HFFc6 (cell line): ENCODE results near the gene DSG4. TPM values are rescaled to one million over a fixed set of nuclear protein-coding genes. Genes with fewer than 3 reads are reported as not detected.

Experiments used
- DNase-seq: peaks from one replicate; pipeline ENCODE4 v3.0.0-alpha.2; 2018
- H3K27ac Mint-ChIP-seq: 2 replicates; pipeline ENCODE4 v1.8.0; 2020; ENCODE audit warnings: mild to moderate bottlenecking, mixed read lengths
- H3K27me3 Mint-ChIP-seq: 2 replicates; pipeline ENCODE4 v1.8.0; 2021; ENCODE audit warnings: mild to moderate bottlenecking, moderate library complexity, mixed read lengths; ENCODE audit not compliant: insufficient read depth
- H3K36me3 Mint-ChIP-seq: 2 replicates; pipeline ENCODE4 v1.8.0; 2021; ENCODE audit warnings: low read depth, mixed read lengths
- H3K4me1 Mint-ChIP-seq: 2 replicates; pipeline ENCODE4 v1.8.0; 2020; ENCODE audit warnings: low read depth, mixed read lengths
- H3K4me3 Mint-ChIP-seq: 2 replicates; pipeline ENCODE4 v1.8.0; 2020; ENCODE audit warnings: mild to moderate bottlenecking, moderate library complexity, mixed read lengths
- H3K9me3 Mint-ChIP-seq: 2 replicates; pipeline ENCODE4 v1.8.0; 2020; ENCODE audit warnings: mild to moderate bottlenecking, mixed read lengths
- total RNA-seq, 6 experiments: library from RNA; stranded (reverse); fragmentation: NEBNext Ultra II Directional; extraction: Animal tissue kit (Norgen Biotek cat#: 25700); gene quantifications; 2 replicates in 1 of 6; 3 replicates in 5 of 6; pipeline ENCODE4 v1.2.3, GENCODE V29; 2021
- TF ChIP-seq, protein P1 (sequence below): fragments of 200-600 bp; sonication (generic); IDR thresholded peaks from 2 replicates; pipeline ENCODE4 v1.5.0; 2021; ENCODE audit warnings: antibody characterized with exemption, mild to moderate bottlenecking

DSG4 gene
- total RNA-seq, 6 experiments from 2014 or later = not detected

DNA sequence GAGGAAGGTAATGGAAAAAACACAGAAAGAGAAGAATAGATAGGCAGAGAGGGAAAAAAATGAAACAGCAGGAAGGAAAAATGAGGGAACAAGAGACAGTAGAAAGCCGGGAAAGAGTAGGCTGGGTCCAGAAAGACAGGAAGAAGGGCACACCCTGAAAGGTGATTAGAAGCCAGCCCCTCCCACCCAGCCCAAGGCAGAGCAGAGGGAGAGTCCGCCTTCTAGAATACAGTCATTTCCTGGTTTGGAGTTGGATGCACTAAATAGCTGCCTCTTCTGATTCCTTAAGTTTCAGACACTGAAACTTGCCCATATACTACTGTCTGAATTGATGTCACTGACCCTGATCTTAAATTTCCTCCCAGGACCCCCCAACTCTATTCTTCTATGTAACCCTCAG lies 53.0 kb downstream of the DSG4 start:
- H3K4me1 Mint-ChIP-seq = no peaks in the 10 kb centered on the region
- no peak overlapping the region for H3K4me3 Mint-ChIP-seq
- H3K27ac Mint-ChIP-seq = no peak overlapping the region
- peaks cover 43% of the 10 kb centered on the region for H3K9me3 Mint-ChIP-seq
- DNase-seq = no peak
- TF ChIP-seq, protein P1, sequence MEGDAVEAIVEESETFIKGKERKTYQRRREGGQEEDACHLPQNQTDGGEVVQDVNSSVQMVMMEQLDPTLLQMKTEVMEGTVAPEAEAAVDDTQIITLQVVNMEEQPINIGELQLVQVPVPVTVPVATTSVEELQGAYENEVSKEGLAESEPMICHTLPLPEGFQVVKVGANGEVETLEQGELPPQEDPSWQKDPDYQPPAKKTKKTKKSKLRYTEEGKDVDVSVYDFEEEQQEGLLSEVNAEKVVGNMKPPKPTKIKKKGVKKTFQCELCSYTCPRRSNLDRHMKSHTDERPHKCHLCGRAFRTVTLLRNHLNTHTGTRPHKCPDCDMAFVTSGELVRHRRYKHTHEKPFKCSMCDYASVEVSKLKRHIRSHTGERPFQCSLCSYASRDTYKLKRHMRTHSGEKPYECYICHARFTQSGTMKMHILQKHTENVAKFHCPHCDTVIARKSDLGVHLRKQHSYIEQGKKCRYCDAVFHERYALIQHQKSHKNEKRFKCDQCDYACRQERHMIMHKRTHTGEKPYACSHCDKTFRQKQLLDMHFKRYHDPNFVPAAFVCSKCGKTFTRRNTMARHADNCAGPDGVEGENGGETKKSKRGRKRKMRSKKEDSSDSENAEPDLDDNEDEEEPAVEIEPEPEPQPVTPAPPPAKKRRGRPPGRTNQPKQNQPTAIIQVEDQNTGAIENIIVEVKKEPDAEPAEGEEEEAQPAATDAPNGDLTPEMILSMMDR = no peak
- no peaks in the 10 kb centered on the region for H3K36me3 Mint-ChIP-seq
- no peaks in the 10 kb centered on the region for H3K27me3 Mint-ChIP-seq

DNA sequence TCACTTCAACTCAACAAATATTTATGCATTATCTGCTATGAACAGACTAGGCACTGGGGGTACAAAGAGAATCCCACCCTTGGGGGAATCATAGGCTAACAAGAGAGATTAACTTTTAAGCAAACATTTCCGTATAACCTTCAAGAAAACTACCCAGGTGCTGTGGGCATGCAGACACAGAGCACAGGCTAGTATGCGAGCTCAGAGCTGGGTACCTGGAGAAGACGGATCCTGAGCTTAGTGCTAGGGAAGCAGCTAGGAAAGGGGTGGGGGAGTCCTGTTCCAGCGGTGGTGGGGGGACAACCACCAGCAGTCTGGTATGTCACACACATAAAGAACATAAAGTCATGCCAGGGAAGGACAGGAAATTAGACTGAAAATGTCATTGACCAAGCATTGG lies 53.5 kb downstream of the DSG4 start:
- Mint-ChIP-seq H3K27ac (no peak overlapping the region), H3K27me3 (no peaks in the 10 kb centered on the region), H3K9me3 (peaks cover 43% of the 10 kb centered on the region), H3K4me1 (no peaks in the 10 kb centered on the region), H3K4me3 (no peak overlapping the region), H3K36me3 (no peaks in the 10 kb centered on the region)
- no peak for DNase-seq
- TF ChIP-seq, protein P1 = no peak

DNA sequence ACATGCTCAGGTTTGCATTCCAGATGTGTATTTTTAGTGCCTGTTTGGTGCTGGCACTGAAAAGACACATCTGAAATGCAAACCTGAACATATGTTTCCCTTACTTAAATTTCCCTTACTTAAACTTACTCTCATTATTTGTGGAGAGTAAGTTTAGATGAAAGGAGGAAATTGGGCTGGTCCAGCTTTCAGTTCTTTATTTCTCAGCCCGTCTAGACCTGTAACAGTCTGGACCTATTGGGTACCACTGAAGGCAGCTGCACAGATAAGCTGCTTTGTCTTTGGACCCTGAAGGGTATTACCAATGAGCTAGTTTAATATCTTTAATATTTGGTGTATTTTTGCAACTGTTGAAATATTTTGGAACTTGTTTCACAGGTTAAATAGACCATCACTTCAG lies 54.0 kb downstream of the DSG4 start:
- Mint-ChIP-seq H3K27ac (no peak overlapping the region), H3K9me3 (peaks cover 43% of the 10 kb centered on the region), H3K36me3 (no peaks in the 10 kb centered on the region), H3K27me3 (no peaks in the 10 kb centered on the region), H3K4me3 (no peak overlapping the region), H3K4me1 (no peaks in the 10 kb centered on the region)
- DNase-seq = no peak
- TF ChIP-seq, protein P1 = no peak

DNA sequence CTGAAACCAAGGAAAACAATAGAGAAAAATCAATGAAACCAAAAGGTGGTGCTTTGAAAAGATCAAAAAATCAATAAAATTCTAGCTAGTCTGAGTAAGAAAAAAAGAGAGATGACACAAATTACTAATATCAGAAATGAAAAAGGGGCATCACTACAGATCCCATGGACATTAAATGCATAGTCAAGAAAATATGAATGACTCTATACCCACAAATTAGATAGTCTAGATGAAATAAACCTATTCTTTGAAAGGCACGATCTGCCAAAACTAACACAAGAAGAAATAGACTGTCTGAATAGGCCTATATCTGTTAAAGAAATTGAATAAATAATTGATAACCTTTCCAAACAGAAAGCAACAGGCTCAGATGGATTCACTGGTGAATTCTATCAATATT lies 55.7 kb downstream of the DSG4 start:
- H3K27ac Mint-ChIP-seq = no peak overlapping the region
- H3K36me3 Mint-ChIP-seq = no peaks in the 10 kb centered on the region
- H3K9me3 Mint-ChIP-seq = peaks cover 38% of the 10 kb centered on the region
- no peaks in the 10 kb centered on the region for H3K4me1 Mint-ChIP-seq
- no peak overlapping the region for H3K4me3 Mint-ChIP-seq
- H3K27me3 Mint-ChIP-seq = no peaks in the 10 kb centered on the region
- TF ChIP-seq, protein P1 = no peak
- DNase-seq = no peak

DNA sequence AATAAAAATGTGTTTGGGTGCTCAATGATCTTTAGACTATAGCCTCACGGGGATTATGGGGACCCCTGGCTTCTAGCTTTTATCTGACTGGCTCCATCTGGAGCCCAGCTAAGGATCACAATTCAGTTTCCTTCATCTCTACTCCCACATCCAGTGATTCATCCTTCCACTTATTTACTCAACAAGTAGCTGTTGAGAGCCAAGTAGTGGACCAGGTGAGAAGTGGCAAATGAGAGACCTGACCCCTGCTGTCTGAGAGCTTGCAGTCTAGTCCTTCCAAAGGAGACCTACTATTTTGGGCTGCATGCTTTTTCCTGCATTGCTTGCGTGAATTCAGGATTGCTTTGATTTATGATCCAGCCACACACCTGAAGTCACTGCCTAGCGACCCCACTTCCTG lies 60.2 kb downstream of the DSG4 start:
- Mint-ChIP-seq H3K27ac (no peak overlapping the region), H3K4me1 (no peaks in the 10 kb centered on the region), H3K27me3 (no peaks in the 10 kb centered on the region), H3K9me3 (peaks cover 24% of the 10 kb centered on the region), H3K36me3 (no peaks in the 10 kb centered on the region), H3K4me3 (no peak overlapping the region)
- TF ChIP-seq, protein P1 = no peak
- DNase-seq = no peak

DNA sequence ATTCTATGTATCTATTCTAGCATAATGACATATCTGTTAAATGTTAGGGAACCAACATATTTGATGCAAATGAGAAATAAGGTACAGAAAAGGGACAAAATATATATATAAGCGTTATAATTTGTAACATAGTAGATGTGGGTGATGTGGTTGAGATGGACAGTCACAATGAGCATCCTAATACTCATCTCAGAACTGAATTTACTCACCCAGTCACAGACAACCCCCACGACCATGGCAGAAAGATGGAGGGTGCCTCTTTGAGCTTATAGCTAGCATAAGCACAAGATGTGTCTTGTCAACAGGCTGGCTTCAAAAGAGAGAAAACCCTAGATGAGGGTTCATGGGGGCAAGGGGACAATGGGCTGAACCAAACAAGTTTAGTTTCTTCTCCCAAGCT lies 61.8 kb downstream of the DSG4 start:
- H3K27me3 Mint-ChIP-seq = no peaks in the 10 kb centered on the region
- peaks cover 11% of the 10 kb centered on the region for H3K9me3 Mint-ChIP-seq
- no peak overlapping the region for H3K4me3 Mint-ChIP-seq
- no peak overlapping the region for H3K27ac Mint-ChIP-seq
- no peaks in the 10 kb centered on the region for H3K36me3 Mint-ChIP-seq
- TF ChIP-seq, protein P1 = no peak
- no peak for DNase-seq
- H3K4me1 Mint-ChIP-seq = no peaks in the 10 kb centered on the region
